Globus pallidus (tissue), 1 donor: ENCODE data around the gene CLSTN3.
A peak's percentile ranks its signal among the peaks of the same experiment; 100 is the strongest.

Experiments used
- DNase-seq: peaks from one replicate; pipeline ENCODE4 v3.0.0-alpha.2; 2015; ENCODE audit warnings: low spot score

The CLSTN3 gene

GRCh38 chr12:7125632-7126227 lies 4.4 kb upstream of the CLSTN3 start:
- DNase-seq, result no peak

GRCh38 chr12:7127916-7128626 lies 2.1 kb upstream of the CLSTN3 start:
- DNase-seq, result no peak

- no peak for DNase-seq
Measured at GRCh38 chr12:7128681-7129286, 1.4 kb upstream of the CLSTN3 start, which contains the start of gene RBP5. Gene RBP5 (minus strand): TSS chr12:7128889. CDS start chr12:7128775, 114 bp downstream.

- no peak for DNase-seq
Measured at GRCh38 chr12:7129287-7129871, 792 bp upstream of the CLSTN3 start.

- peak; percentile 40 for DNase-seq
Measured at GRCh38 chr12:7130701-7131501, 730 bp downstream of the CLSTN3 start.

- DNase-seq, result no peak
Measured at GRCh38 chr12:7131502-7131866, 1.3 kb downstream of the CLSTN3 start.

- DNase-seq, result no peak
Measured at GRCh38 chr12:7134396-7135166, 4.4 kb downstream of the CLSTN3 start.

GRCh38 chr12:7136071-7136470 lies 5.9 kb downstream of the CLSTN3 start:
- no peak for DNase-seq

GRCh38 chr12:7136676-7137075 lies 6.5 kb downstream of the CLSTN3 start:
- DNase-seq, result no peak

- no peak for DNase-seq
Measured at GRCh38 chr12:7137908-7138307, 7.7 kb downstream of the CLSTN3 start.

- no peak for DNase-seq
Measured at GRCh38 chr12:7139200-7139599, 9.0 kb downstream of the CLSTN3 start.

- no peak for DNase-seq
Measured at GRCh38 chr12:7141351-7142005, 11.3 kb downstream of the CLSTN3 start.

GRCh38 chr12:7142056-7142644 lies 12.0 kb downstream of the CLSTN3 start:
- DNase-seq, result peak; percentile 16

- DNase-seq, result no peak
Measured at GRCh38 chr12:7142809-7143465, 12.8 kb downstream of the CLSTN3 start.

GRCh38 chr12:7143564-7143963 lies 13.4 kb downstream of the CLSTN3 start:
- DNase-seq, result no peak

- peak; percentile 16 for DNase-seq
Measured at GRCh38 chr12:7144414-7145120, 14.4 kb downstream of the CLSTN3 start.

- no peak for DNase-seq
Measured at GRCh38 chr12:7145671-7146070, 15.5 kb downstream of the CLSTN3 start.

- DNase-seq, result no peak
Measured at GRCh38 chr12:7146228-7146627, 16.1 kb downstream of the CLSTN3 start.

GRCh38 chr12:7146906-7147305 lies 16.7 kb downstream of the CLSTN3 start:
- no peak for DNase-seq
